CD8-positive, alpha-beta memory T cell (primary cell): ENCODE results near the gene IFT43. TPM values are rescaled to one million over a fixed set of nuclear protein-coding genes. Genes with fewer than 3 reads are reported as not detected.

Source experiments
- CTCF ChIA-PET: fragments of 350-600 bp; sonication (Branson Sonifier 250); formaldehyde crosslinking; loops from one replicate; lab custom pipeline; 2021; ENCODE audit warnings: antibody characterized with exemption; lab: Charles Lee
- POLR2A ChIA-PET: fragments of 350-600 bp; sonication (Branson Sonifier 250); formaldehyde crosslinking; loops from one replicate; lab custom pipeline; 2021; ENCODE audit warnings: antibody characterized with exemption; lab: Charles Lee
- DNase-seq, 5 donors: peaks; one replicate each; pipeline versions ENCODE4 v3.0.0 to v3.0.0-alpha.2; 2020 to 2022; ENCODE audit warnings: mixed read lengths in 1 of 5
- H3K27ac ChIP-seq: one replicate; pipeline ENCODE4 v1.7.0; 2013; ENCODE audit warnings: low read depth, mild to moderate bottlenecking, low read length, moderate library complexity
- H3K27me3 ChIP-seq: 2 replicates; pipeline ENCODE4 v1.7.0; 2013; ENCODE audit warnings: low read length, mild to moderate bottlenecking; ENCODE audit not compliant: insufficient read depth, poor library complexity, severe bottlenecking
- H3K36me3 ChIP-seq: 2 replicates; pipeline ENCODE4 v1.7.0; 2013; ENCODE audit warnings: mild to moderate bottlenecking, low read length, moderate library complexity; ENCODE audit not compliant: insufficient read depth
- H3K4me1 ChIP-seq: 2 replicates; pipeline ENCODE4 v1.7.0; 2013; ENCODE audit warnings: mild to moderate bottlenecking, low read length, moderate library complexity; ENCODE audit not compliant: insufficient read depth
- H3K4me3 ChIP-seq: 2 replicates; pipeline ENCODE4 v1.7.0; 2013; ENCODE audit warnings: mild to moderate bottlenecking, low read length
- H3K9me3 ChIP-seq: 2 replicates; pipeline ENCODE4 v1.7.0; 2013; ENCODE audit warnings: mild to moderate bottlenecking, low read length
- H3K27ac Mint-ChIP-seq, 8 donors: one replicate each; pipeline ENCODE4 v1.8.0; 2020 to 2021; ENCODE audit warnings: mixed read lengths in 8 of 8, mild to moderate bottlenecking in 6 of 8, inconsistent platforms in 3 of 8, moderate library complexity in 3 of 8
- H3K27me3 Mint-ChIP-seq, 2 donors: one replicate each; pipeline ENCODE4 v1.8.0; 2020 to 2021; ENCODE audit warnings: mixed read lengths in 2 of 2, mild to moderate bottlenecking in 1 of 2, moderate library complexity in 1 of 2
- H3K36me3 Mint-ChIP-seq, 3 donors: one replicate each; pipeline ENCODE4 v1.8.0; 2020 to 2021; ENCODE audit warnings: mixed read lengths in 3 of 3, inconsistent platforms in 1 of 3, mild to moderate bottlenecking in 1 of 3
- H3K4me1 Mint-ChIP-seq, 3 donors: one replicate each; pipeline ENCODE4 v1.8.0; 2020 to 2021; ENCODE audit warnings: mixed read lengths in 3 of 3, inconsistent platforms in 1 of 3, mild to moderate bottlenecking in 1 of 3
- H3K4me3 Mint-ChIP-seq, 7 donors: one replicate each; pipeline ENCODE4 v1.8.0; 2020 to 2021; ENCODE audit warnings: mixed read lengths in 7 of 7, mild to moderate bottlenecking in 6 of 7, moderate library complexity in 4 of 7, inconsistent platforms in 2 of 7
- H3K9me3 Mint-ChIP-seq, 5 donors: one replicate each; pipeline ENCODE4 v1.8.0; 2020 to 2022; ENCODE audit warnings: mixed read lengths in 5 of 5, mild to moderate bottlenecking in 3 of 5, moderate library complexity in 2 of 5, inconsistent platforms in 1 of 5
- polyA plus RNA-seq: library from polyadenylated mRNA; unstranded; fragments of 300-500 nt; fragmentation: Illumina TruSeq; gene quantifications from one replicate; pipeline ENCODE4 v1.2.3, GENCODE V29; 2021
- total RNA-seq, 2 experiments: library from RNA; stranded (reverse); gene quantifications; one replicate each; pipeline ENCODE4 v1.2.3, GENCODE V29; 2021

The IFT43 gene
- total and polyA plus RNA-seq, 3 experiments from 2014 or later, result 12.6 to 14.4 (median 14.2) TPM

GRCh38 chr14:75961662-75962061 is 23.9 kb upstream of the IFT43 start:
- Histone ChIP-seq H3K9me3 (no peaks in the 10 kb centered on the region), H3K36me3 (no peaks in the 10 kb centered on the region), H3K27ac (no peak overlapping the region), H3K27me3 (no peaks in the 10 kb centered on the region), H3K4me3 (no peak overlapping the region), H3K4me1 (no peaks in the 10 kb centered on the region)
- Mint-ChIP-seq H3K36me3 (peaks cover 3 to 37% (median 24%) of the 10 kb centered on the region in 3 donors), H3K4me3 (no peak overlapping the region), H3K4me1 (no peaks in the 10 kb centered on the region), H3K27me3 (no peaks in the 10 kb centered on the region), H3K27ac (no peak overlapping the region), H3K9me3 (no peaks in the 10 kb centered on the region)
- CTCF ChIA-PET, result no interaction called here
- POLR2A ChIA-PET, result no interaction called here
- no peak for DNase-seq

DNA sequence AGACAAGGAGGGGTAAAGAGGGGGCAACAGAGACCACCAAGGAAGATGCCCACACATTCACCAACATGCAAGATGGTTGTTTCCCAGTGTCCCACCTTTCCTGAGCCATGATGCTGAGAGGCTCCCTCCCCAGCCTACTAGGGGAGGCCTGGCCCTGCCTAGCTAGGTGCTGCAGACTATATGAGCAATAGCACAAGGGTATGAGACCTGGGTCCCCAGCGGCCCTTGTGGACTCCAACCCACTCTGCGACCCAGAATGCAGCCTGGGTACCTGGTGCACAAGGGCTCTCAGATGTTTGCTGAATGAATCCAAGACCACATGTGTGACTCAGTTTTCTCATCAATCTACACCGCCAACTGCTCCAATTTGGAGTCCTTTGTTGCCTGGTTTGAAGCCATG is 17.7 kb upstream of the IFT43 start:
- H3K36me3 Mint-ChIP-seq, result peaks cover 3 to 36% (median 12%) of the 10 kb centered on the region in 3 donors
- H3K4me3 ChIP-seq, result no peak overlapping the region
- no peaks in the 10 kb centered on the region for H3K27me3 ChIP-seq
- H3K4me1 Mint-ChIP-seq, result no peaks in the 10 kb centered on the region
- H3K4me1 ChIP-seq, result no peaks in the 10 kb centered on the region
- no peak for DNase-seq
- H3K4me3 Mint-ChIP-seq, result no peak overlapping the region
- POLR2A ChIA-PET, result no interaction called here
- H3K9me3 Mint-ChIP-seq, result no peaks in the 10 kb centered on the region
- no peak overlapping the region for H3K27ac ChIP-seq
- H3K27me3 Mint-ChIP-seq, result no peaks in the 10 kb centered on the region
- no peaks in the 10 kb centered on the region for H3K9me3 ChIP-seq
- no peak overlapping the region for H3K27ac Mint-ChIP-seq
- H3K36me3 ChIP-seq, result no peaks in the 10 kb centered on the region
- CTCF ChIA-PET, result no interaction called here

DNA sequence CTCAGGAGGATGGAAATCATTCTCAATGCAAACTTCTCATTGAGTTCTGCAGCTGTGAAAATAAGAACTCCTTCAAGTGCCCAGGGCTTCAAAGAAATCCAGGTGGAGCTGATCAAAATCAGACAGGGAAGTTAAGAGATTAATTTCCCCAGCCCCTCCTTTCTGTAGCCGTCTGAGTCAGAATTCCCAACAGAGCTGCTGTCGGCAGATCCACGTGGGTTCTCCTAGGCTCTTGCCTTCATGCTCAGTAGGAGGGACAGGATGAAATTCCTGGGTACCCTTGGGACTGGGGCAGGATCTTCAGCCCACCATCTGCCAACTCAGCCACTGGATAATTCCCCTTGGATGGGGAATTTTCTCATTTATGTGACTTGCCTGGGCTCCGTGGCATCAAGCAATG is 17.1 kb upstream of the IFT43 start:
- Histone ChIP-seq H3K4me3 (no peak overlapping the region), H3K36me3 (no peaks in the 10 kb centered on the region), H3K27me3 (no peaks in the 10 kb centered on the region), H3K4me1 (no peaks in the 10 kb centered on the region), H3K9me3 (no peaks in the 10 kb centered on the region), H3K27ac (no peak overlapping the region)
- DNase-seq, result no peak
- CTCF ChIA-PET, result interaction anchor here (0.6 to 1.4 kb wide), 3 partner anchors 13 to 1846 kb away, joined by 3 to 4 read pairs (median 3); partner anchors contain the start of gene TGFB3
- Mint-ChIP-seq H3K36me3 (peaks cover 3 to 32% (median 12%) of the 10 kb centered on the region in 3 donors), H3K4me3 (no peak overlapping the region), H3K9me3 (no peaks in the 10 kb centered on the region), H3K4me1 (no peaks in the 10 kb centered on the region), H3K27me3 (no peaks in the 10 kb centered on the region), H3K27ac (no peak overlapping the region)
- POLR2A ChIA-PET, result interaction anchor here (0.5 kb wide), 1 partner anchor 1542 kb away, joined by 12 read pairs; no protein-coding TSS in a partner anchor

- Mint-ChIP-seq H3K9me3 (no peaks in the 10 kb centered on the region), H3K27ac (no peak overlapping the region), H3K36me3 (peaks cover 3 to 28% (median 12%) of the 10 kb centered on the region in 3 donors), H3K4me1 (no peaks in the 10 kb centered on the region), H3K4me3 (no peak overlapping the region), H3K27me3 (no peaks in the 10 kb centered on the region)
- CTCF ChIA-PET, result interaction anchor here (1.4 kb wide), 2 partner anchors 13 kb away, joined by 3 to 4 read pairs; partner anchors contain the start of gene TGFB3
- Histone ChIP-seq H3K4me1 (no peaks in the 10 kb centered on the region), H3K36me3 (no peaks in the 10 kb centered on the region), H3K9me3 (no peaks in the 10 kb centered on the region), H3K4me3 (no peak overlapping the region), H3K27ac (no peak overlapping the region), H3K27me3 (no peaks in the 10 kb centered on the region)
- no peak for DNase-seq
- POLR2A ChIA-PET, result interaction anchor here (0.7 kb wide), 1 partner anchor 456 kb away, joined by 4 read pairs; no protein-coding TSS in a partner anchor
Measured at GRCh38 chr14:75969126-75969525, 16.4 kb upstream of the IFT43 start.

DNA sequence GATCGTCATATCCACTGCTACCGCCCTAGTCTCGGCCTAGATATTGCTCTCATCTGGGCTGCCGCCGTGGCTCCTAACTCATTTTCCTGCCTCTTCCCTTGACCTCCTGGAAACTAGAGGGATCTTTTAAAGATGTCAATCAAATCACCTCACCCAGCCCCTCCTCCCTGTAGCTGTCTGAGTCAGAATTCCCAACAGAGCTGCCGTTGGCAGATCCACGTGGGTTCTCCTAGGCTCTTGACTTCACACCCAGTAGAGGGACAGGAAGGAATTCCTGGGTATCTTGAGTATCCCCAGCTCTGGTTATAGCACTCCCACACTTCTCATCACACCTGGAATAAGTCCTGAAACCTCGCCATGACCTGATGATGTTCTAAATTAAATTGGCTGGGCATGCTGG is 15.7 kb upstream of the IFT43 start:
- Histone ChIP-seq H3K9me3 (no peaks in the 10 kb centered on the region), H3K4me1 (no peaks in the 10 kb centered on the region), H3K36me3 (no peaks in the 10 kb centered on the region), H3K27me3 (no peaks in the 10 kb centered on the region), H3K27ac (no peak overlapping the region), H3K4me3 (no peak overlapping the region)
- Mint-ChIP-seq H3K27me3 (no peaks in the 10 kb centered on the region), H3K4me1 (no peaks in the 10 kb centered on the region), H3K4me3 (no peak overlapping the region), H3K9me3 (no peaks in the 10 kb centered on the region), H3K36me3 (peaks cover 3 to 25% (median 9%) of the 10 kb centered on the region in 3 donors), H3K27ac (no peak overlapping the region)
- ChIA-PET CTCF (interaction anchor here (0.8 to 1.4 kb wide), 3 partner anchors 12 to 14 kb away, joined by 3 to 4 read pairs (median 3); partner anchors contain the start of gene TGFB3), POLR2A (interaction anchor here (0.7 kb wide), 1 partner anchor 457 kb away, joined by 4 read pairs; no protein-coding TSS in a partner anchor)
- no peak for DNase-seq

- Histone ChIP-seq H3K27ac (no peak overlapping the region), H3K9me3 (no peaks in the 10 kb centered on the region), H3K4me1 (no peaks in the 10 kb centered on the region), H3K4me3 (no peak overlapping the region), H3K27me3 (no peaks in the 10 kb centered on the region), H3K36me3 (no peaks in the 10 kb centered on the region)
- H3K9me3 Mint-ChIP-seq, result no peaks in the 10 kb centered on the region
- ChIA-PET CTCF (interaction anchor here (0.8 kb wide), 1 partner anchor 12 kb away, joined by 3 read pairs; no protein-coding TSS in a partner anchor), POLR2A (no interaction called here)
- DNase-seq, result no peak
- H3K4me3 Mint-ChIP-seq, result no peak overlapping the region
- H3K27ac Mint-ChIP-seq, result peak overlapping the region in 2 of 8 donors; percentile 51 to 82
- H3K27me3 Mint-ChIP-seq, result no peaks in the 10 kb centered on the region
- peaks cover 3 to 19% (median 6%) of the 10 kb centered on the region in 3 donors for H3K36me3 Mint-ChIP-seq
- no peaks in the 10 kb centered on the region for H3K4me1 Mint-ChIP-seq
Measured at GRCh38 chr14:75970989-75971388, 14.6 kb upstream of the IFT43 start.

GRCh38 chr14:75971509-75971908 is 14.1 kb upstream of the IFT43 start:
- Histone ChIP-seq H3K36me3 (no peaks in the 10 kb centered on the region), H3K27me3 (no peaks in the 10 kb centered on the region), H3K9me3 (no peaks in the 10 kb centered on the region), H3K27ac (no peak overlapping the region), H3K4me1 (no peaks in the 10 kb centered on the region), H3K4me3 (no peak overlapping the region)
- POLR2A ChIA-PET, result interaction anchor here (0.6 kb wide), 1 partner anchor 285 kb away, joined by 3 read pairs; no protein-coding TSS in a partner anchor
- no peaks in the 10 kb centered on the region for H3K27me3 Mint-ChIP-seq
- H3K9me3 Mint-ChIP-seq, result no peaks in the 10 kb centered on the region
- H3K4me3 Mint-ChIP-seq, result no peak overlapping the region
- CTCF ChIA-PET, result interaction anchor here (1.9 kb wide), 1 partner anchor 11 kb away, joined by 6 read pairs; no protein-coding TSS in a partner anchor
- DNase-seq, result no peak
- H3K4me1 Mint-ChIP-seq, result no peaks in the 10 kb centered on the region
- peaks cover 0 to 14% (median 2%) of the 10 kb centered on the region in 3 donors for H3K36me3 Mint-ChIP-seq
- no peak overlapping the region for H3K27ac Mint-ChIP-seq

GRCh38 chr14:75972801-75973421 is 12.7 kb upstream of the IFT43 start:
- no peak overlapping the region for H3K4me3 ChIP-seq
- no peak overlapping the region for H3K4me3 Mint-ChIP-seq
- no peak for DNase-seq
- no peak overlapping the region for H3K27ac ChIP-seq
- peaks cover 0 to under 1% (median 0%) of the 10 kb centered on the region in 3 donors for H3K4me1 Mint-ChIP-seq
- no peaks in the 10 kb centered on the region for H3K9me3 ChIP-seq
- H3K9me3 Mint-ChIP-seq, result no peaks in the 10 kb centered on the region
- POLR2A ChIA-PET, result no interaction called here
- H3K27me3 ChIP-seq, result no peaks in the 10 kb centered on the region
- no peak overlapping the region for H3K27ac Mint-ChIP-seq
- H3K36me3 ChIP-seq, result no peaks in the 10 kb centered on the region
- peaks cover 0 to 12% (median 2%) of the 10 kb centered on the region in 3 donors for H3K36me3 Mint-ChIP-seq
- CTCF ChIA-PET, result interaction anchor here (1.9 kb wide), 1 partner anchor 10 kb away, joined by 6 read pairs; no protein-coding TSS in a partner anchor
- H3K4me1 ChIP-seq, result no peaks in the 10 kb centered on the region
- H3K27me3 Mint-ChIP-seq, result no peaks in the 10 kb centered on the region
